ENCODE measurements around the gene NEU2.
"Not testable (repeated sequence)": the region's sequence is repeated elsewhere in the genome, so short reads cannot be mapped to it uniquely, and the experiment has no call there.

Gene NEU2

DNA sequence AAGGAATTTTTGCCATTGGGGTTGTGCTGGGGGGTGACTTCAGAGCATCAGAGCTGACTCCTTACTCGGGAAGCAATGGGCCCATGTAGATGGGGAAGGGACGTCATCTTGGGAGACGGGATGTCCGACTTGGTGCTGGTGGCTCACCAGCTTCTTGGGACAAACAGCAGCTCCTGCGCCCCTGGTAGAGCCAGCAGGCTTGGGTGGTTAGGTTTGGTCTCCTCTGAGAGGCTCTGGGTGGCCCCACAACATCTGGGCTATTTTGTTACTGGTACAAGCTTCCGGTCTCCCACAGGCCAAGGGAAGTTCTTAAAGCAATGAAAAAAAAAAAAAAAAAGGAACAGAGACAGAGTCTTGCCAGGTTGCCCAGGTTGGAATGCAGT lies 21.2 kb upstream of the NEU2 start:
- no peak for TF ChIP-seq CTCF (IDR thresholded peaks at IDR 0.05; ENCODE audit: insufficient read depth, missing control alignments)
- FAIRE-seq = no peak

DNA sequence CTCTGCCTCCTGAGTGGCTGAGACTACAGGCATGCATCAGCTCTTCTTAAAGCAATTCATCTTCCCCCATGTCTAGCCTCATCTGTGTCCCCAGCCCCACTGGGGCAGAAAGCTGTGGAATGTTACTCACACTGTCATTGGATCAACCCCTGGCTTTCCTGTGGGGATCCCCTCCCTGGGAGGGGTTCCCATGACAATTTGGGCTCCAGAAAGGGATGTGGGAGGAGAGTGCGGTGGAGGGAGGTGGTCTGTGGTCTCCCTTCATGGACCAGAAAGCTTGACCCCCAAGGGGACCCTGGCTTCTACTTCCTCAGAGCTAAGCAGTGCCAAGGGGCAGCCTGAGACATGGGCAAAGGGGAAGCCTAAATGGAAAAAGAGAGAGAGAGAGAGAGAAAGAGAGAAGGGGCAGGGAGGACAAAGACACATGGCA lies 20.8 kb upstream of the NEU2 start:
- DNase-seq (ENCODE audit: insufficient read length, low spot score) = no peak
- FAIRE-seq = no peak
- no peak for TF ChIP-seq CTCF (IDR thresholded peaks at IDR 0.05; ENCODE audit: insufficient read depth, missing control alignments)

More for the DNA sequence above, 21.2 kb upstream of the NEU2 start:
- no peak for DNase-seq (ENCODE audit: insufficient read length, low spot score)

DNA sequence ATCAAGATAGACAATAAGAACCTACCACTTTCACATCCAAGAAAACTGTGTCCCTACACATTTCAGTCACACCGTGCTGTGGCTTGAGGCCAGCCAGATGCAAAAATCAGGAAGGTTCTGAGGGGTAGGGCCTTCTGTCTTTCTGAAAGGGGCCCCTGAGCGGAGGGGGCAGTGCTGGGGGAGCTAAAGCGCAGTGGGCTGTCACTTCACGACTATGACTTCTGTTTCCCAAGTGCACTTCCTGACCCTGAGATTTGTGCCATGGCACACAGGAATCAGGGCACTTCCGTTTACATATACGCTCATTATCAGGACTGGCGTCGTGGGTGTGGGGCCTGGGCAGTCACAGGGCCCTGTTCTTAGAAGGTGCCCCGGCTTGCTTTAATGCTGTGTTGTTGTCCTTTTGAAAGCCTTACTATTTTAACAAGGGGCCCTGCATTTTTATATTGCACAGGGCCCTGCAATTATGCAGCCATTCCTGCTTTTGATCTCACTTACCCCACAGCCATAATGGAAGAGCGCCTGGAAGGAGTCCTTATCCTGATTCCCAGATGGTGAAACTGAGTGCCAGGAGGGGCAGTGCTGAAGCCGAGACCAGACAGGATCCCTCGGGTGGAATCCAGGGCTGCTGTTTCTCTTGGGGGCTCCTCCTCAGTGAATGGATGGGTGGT lies 20.0 kb upstream of the NEU2 start:
- TF ChIP-seq CTCF (IDR thresholded peaks at IDR 0.05; ENCODE audit: insufficient read depth, missing control alignments) = no peak
- FAIRE-seq = no peak
- DNase-seq (ENCODE audit: insufficient read length, low spot score) = no peak

- DNase-seq (ENCODE audit: insufficient read length, low spot score) (no peak), FAIRE-seq (no peak)
- TF ChIP-seq CTCF (IDR thresholded peaks at IDR 0.05; ENCODE audit: insufficient read depth, missing control alignments) = no peak
Observed at GRCh38 chr2:233013027-233013461, 19.4 kb upstream of the NEU2 start, which contains the start of gene NGEF. Gene NGEF (minus strand): TSS chr2:233013256. CDS start chr2:232974890, 38,366 bp downstream.

- TF ChIP-seq CTCF (IDR thresholded peaks at IDR 0.05; ENCODE audit: insufficient read depth, missing control alignments) = no peak
- no peak for FAIRE-seq
- no peak for DNase-seq (ENCODE audit: insufficient read length, low spot score)
Observed at GRCh38 chr2:233013650-233014049, 18.8 kb upstream of the NEU2 start.

DNA sequence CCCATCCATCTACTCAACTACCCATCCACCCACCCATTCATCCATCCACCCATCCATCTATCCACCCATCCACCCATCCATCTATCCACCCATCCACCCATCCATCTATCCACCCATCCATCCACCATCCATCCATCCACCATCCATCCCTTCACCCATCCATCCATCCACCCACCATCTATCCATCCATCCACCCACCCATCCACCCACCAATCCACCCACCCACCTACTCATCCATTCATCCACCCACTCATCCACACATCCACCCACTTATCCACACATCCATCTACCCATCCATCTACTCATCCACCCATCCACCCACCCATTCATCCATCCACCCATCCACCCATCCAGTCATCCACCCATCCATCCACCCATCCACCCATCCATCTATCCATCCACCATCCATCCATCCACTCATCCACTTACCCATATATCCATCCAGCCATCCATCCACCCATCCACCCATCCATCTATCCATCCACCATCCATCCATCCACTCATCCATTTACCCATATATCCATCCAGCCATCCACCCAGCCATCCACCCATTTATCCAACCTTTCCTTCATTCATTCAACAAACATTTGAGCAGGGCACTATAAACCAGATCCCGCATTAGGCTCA lies 17.3 kb upstream of the NEU2 start:
- DNase-seq (ENCODE audit: insufficient read length, low spot score) (no peak), FAIRE-seq (no peak)
- no peak for TF ChIP-seq CTCF (IDR thresholded peaks at IDR 0.05; ENCODE audit: insufficient read depth, missing control alignments)

DNA sequence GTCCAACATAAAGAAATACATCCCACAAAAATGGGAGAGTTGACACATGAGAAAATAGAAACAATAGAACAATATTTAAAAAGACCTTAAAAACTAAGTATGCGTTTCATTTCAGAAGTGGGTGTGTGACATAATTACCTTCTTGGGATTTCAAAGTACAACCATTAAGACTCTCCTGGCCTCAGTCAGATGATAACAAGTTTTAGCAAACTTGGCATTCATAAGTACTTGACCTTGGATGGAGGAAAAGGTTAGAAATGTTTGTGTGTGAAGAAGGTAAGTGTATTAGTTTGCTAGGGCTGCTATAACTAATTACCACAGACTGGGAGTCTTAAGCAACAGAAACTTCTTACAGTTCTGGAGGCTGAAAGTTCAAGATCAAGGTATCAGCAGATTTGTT lies 14.5 kb upstream of the NEU2 start:
- no peak for FAIRE-seq
- TF ChIP-seq CTCF (IDR thresholded peaks at IDR 0.05; ENCODE audit: insufficient read depth, missing control alignments) = no peak

GRCh38 chr2:233019610-233020009 lies 12.9 kb upstream of the NEU2 start:
- not testable (repeated sequence) for FAIRE-seq; DNase-seq (ENCODE audit: insufficient read length, low spot score)

More for the DNA sequence above, 14.5 kb upstream of the NEU2 start:
- DNase-seq (ENCODE audit: insufficient read length, low spot score) = no peak

Data from D721Med (cell line).